ENCODE results near the gene EML6. TPM values are rescaled to one million over a fixed set of nuclear protein-coding genes. Genes with fewer than 3 reads are reported as not detected.

EML6 gene
- polyA plus RNA-seq, 2 of the 4 experiments (the other 2 are of a cell fraction), result 1.4 to 1.5 TPM

DNA sequence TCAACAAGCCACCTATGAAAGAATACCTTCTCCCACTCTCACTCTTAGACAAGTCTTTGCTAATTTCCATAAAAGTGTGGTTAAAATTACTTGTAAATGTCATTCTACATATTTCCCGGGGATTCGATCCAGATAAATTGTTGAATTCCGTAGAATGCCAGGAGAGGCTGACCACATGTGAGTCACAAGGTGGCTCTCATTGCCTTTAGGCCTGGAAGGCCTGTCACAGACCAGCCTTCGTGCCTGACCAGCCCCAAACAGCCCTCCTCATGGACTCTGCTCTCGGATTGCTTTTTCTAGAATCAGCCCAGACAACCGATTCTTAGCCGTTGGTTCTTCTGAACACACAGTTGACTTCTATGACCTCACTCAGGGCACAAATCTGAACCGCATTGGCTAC, 240.8 kb downstream of the EML6 start:
- FAIRE-seq (no peak), DNase-seq (ENCODE audit: low read depth in 1 of 2, low spot score in 1 of 2) (no peak), ATAC-seq (0 out of 6 replicates have a peak, but pooled peaks of 1 of the 2 experiments have one; percentile 12)
- POLR2A ChIA-PET, result no interaction called here
- no peak overlapping the region for H3K4me2 ChIP-seq
- no peak for TF ChIP-seq RNF2 (IDR thresholded peaks at IDR 0.05; ENCODE audit: borderline replicate concordance, low read depth)
- TF ChIP-seq, protein P1, sequence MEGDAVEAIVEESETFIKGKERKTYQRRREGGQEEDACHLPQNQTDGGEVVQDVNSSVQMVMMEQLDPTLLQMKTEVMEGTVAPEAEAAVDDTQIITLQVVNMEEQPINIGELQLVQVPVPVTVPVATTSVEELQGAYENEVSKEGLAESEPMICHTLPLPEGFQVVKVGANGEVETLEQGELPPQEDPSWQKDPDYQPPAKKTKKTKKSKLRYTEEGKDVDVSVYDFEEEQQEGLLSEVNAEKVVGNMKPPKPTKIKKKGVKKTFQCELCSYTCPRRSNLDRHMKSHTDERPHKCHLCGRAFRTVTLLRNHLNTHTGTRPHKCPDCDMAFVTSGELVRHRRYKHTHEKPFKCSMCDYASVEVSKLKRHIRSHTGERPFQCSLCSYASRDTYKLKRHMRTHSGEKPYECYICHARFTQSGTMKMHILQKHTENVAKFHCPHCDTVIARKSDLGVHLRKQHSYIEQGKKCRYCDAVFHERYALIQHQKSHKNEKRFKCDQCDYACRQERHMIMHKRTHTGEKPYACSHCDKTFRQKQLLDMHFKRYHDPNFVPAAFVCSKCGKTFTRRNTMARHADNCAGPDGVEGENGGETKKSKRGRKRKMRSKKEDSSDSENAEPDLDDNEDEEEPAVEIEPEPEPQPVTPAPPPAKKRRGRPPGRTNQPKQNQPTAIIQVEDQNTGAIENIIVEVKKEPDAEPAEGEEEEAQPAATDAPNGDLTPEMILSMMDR (IDR thresholded peaks at IDR 0.05), result no peak
- TF ChIP-seq, protein P2, sequence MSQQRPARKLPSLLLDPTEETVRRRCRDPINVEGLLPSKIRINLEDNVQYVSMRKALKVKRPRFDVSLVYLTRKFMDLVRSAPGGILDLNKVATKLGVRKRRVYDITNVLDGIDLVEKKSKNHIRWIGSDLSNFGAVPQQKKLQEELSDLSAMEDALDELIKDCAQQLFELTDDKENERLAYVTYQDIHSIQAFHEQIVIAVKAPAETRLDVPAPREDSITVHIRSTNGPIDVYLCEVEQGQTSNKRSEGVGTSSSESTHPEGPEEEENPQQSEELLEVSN (IDR thresholded peaks at IDR 0.05; ENCODE audit: borderline replicate concordance, low read depth), result no peak
- no peak for TF ChIP-seq NPAS2 (CRISPR knock-in tag; IDR thresholded peaks at IDR 0.05; ENCODE audit: borderline replicate concordance)
- no peak for TF ChIP-seq TFCP2L1 (CRISPR knock-in tag; IDR thresholded peaks at IDR 0.05)
- TF ChIP-seq EP300 (IDR thresholded peaks at IDR 0.05), result no peak
- TF ChIP-seq TP53 (CRISPR knock-in tag; IDR thresholded peaks at IDR 0.05), result no peak
- no peak for TF ChIP-seq HOXB13 (CRISPR knock-in tag; IDR thresholded peaks at IDR 0.05; ENCODE audit: low read depth)
- no peak for TF ChIP-seq EHMT2 (IDR thresholded peaks at IDR 0.05; ENCODE audit: low read depth)
- TF ChIP-seq POLR2A (IDR thresholded peaks at IDR 0.05; ENCODE audit: low read length), result no peak
- TF ChIP-seq, protein P3, sequence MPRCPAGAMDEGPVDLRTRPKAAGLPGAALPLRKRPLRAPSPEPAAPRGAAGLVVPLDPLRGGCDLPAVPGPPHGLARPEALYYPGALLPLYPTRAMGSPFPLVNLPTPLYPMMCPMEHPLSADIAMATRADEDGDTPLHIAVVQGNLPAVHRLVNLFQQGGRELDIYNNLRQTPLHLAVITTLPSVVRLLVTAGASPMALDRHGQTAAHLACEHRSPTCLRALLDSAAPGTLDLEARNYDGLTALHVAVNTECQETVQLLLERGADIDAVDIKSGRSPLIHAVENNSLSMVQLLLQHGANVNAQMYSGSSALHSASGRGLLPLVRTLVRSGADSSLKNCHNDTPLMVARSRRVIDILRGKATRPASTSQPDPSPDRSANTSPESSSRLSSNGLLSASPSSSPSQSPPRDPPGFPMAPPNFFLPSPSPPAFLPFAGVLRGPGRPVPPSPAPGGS (IDR thresholded peaks at IDR 0.05), result no peak
- no peak for TF ChIP-seq CBX8 (IDR thresholded peaks at IDR 0.05)
- TF ChIP-seq RAD21 (conservative IDR thresholded peaks at IDR 0.05 in 1 of 2, IDR thresholded peaks at IDR 0.05 in 1 of 2), result no peak
- TF ChIP-seq, protein P4, sequence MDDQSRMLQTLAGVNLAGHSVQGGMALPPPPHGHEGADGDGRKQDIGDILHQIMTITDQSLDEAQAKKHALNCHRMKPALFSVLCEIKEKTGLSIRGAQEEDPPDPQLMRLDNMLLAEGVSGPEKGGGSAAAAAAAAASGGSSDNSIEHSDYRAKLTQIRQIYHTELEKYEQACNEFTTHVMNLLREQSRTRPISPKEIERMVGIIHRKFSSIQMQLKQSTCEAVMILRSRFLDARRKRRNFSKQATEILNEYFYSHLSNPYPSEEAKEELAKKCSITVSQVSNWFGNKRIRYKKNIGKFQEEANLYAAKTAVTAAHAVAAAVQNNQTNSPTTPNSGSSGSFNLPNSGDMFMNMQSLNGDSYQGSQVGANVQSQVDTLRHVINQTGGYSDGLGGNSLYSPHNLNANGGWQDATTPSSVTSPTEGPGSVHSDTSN (IDR thresholded peaks at IDR 0.05), result no peak
- TF ChIP-seq SREBF2 (IDR thresholded peaks at IDR 0.05), result no peak
- no peak for TF ChIP-seq ZFP36 (IDR thresholded peaks at IDR 0.05; ENCODE audit: borderline replicate concordance, partially characterized antibody)
- TF ChIP-seq, protein P5, sequence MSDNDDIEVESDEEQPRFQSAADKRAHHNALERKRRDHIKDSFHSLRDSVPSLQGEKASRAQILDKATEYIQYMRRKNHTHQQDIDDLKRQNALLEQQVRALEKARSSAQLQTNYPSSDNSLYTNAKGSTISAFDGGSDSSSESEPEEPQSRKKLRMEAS (IDR thresholded peaks at IDR 0.05), result no peak
- no peak for TF ChIP-seq HOXA7 (CRISPR knock-in tag; IDR thresholded peaks at IDR 0.05)
- no peaks in the 10 kb centered on the region for H3K4me1 ChIP-seq
- 96% methylated on average over 8 of the region's 8 CpGs for WGBS (ENCODE audit: missing lambda C conversion rate)
- no peak overlapping the region for H3K4me3 ChIP-seq
- no peaks in the 10 kb centered on the region for H3K9me3 ChIP-seq
- H3K27ac ChIP-seq, result no peak overlapping the region
- CTCF ChIA-PET, result no interaction called here

DNA sequence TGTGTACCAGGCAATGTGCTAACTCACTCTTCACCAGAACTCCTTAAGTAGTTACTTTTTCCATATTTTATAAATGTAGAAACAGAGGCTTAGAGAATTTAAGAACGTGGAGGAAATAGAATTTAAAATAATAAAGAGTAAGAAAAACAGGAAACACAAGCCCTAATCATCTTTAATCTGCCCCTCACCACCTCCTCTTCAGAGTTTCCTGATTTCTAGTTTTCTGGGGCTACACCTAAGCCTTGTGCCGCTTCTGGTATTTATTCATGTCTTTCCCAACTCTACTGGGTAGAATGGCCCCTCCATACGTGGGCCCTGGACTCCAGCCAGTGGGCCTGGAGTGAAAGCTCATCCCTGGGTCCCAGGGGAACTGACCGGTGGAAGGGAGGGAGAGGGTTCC, 241.4 kb downstream of the EML6 start:
- no peak overlapping the region for H3K4me3 ChIP-seq
- H3K4me2 ChIP-seq, result no peak overlapping the region
- ChIA-PET CTCF (interaction anchor here (0.7 to 2.1 kb wide), 3 partner anchors 8 to 14 kb away, joined by 3 to 7 read pairs (median 5); no protein-coding TSS in a partner anchor), POLR2A (no interaction called here)
- ATAC-seq (no peak), DNase-seq (ENCODE audit: low read depth in 1 of 2, low spot score in 1 of 2) (no peak), FAIRE-seq (no peak)
- TF ChIP-seq KDM5A (IDR thresholded peaks at IDR 0.05) (no peak), HDAC2 (IDR thresholded peaks at IDR 0.05) (no peak), TFCP2L1 (CRISPR knock-in tag; IDR thresholded peaks at IDR 0.05) (no peak), SMC3 (IDR thresholded peaks at IDR 0.05) (no peak), FOXS1 (CRISPR knock-in tag; IDR thresholded peaks at IDR 0.05) (no peak), CHD4 (IDR thresholded peaks at IDR 0.05; ENCODE audit: borderline replicate concordance) (no peak), CBX2 (IDR thresholded peaks at IDR 0.05; ENCODE audit: borderline replicate concordance, low read depth) (no peak), RNF2 (IDR thresholded peaks at IDR 0.05; ENCODE audit: borderline replicate concordance, low read depth) (no peak), NPAS2 (CRISPR knock-in tag; IDR thresholded peaks at IDR 0.05; ENCODE audit: borderline replicate concordance) (no peak), CEBPB (IDR thresholded peaks at IDR 0.05) (no peak)
- TF ChIP-seq, protein P6, sequence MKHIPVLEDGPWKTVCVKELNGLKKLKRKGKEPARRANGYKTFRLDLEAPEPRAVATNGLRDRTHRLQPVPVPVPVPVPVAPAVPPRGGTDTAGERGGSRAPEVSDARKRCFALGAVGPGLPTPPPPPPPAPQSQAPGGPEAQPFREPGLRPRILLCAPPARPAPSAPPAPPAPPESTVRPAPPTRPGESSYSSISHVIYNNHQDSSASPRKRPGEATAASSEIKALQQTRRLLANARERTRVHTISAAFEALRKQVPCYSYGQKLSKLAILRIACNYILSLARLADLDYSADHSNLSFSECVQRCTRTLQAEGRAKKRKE (CRISPR knock-in tag; IDR thresholded peaks at IDR 0.05; ENCODE audit: low read depth), result no peak
- TF ChIP-seq, protein P2 (IDR thresholded peaks at IDR 0.05; ENCODE audit: borderline replicate concordance, low read depth), result no peak
- TF ChIP-seq, protein P1 (IDR thresholded peaks at IDR 0.05), result no peak
- H3K4me1 ChIP-seq, result no peaks in the 10 kb centered on the region
- no peaks in the 10 kb centered on the region for H3K9me3 ChIP-seq
- no peak overlapping the region for H3K27ac ChIP-seq
- WGBS (ENCODE audit: missing lambda C conversion rate), result 79% methylated on average over 4 of the region's 4 CpGs

Data from A549 (cell line).